ENCODE measurements around the gene ECI1. TPM values are rescaled to one million over a fixed set of nuclear protein-coding genes. Genes with fewer than 3 reads are reported as not detected.
"Not testable (repeated sequence)": the region's sequence is repeated elsewhere in the genome, so short reads cannot be mapped to it uniquely, and the experiment has no call there.

The ECI1 gene
- total RNA-seq, 1 experiment from 2014 or later: 165 TPM

GRCh38 chr16:2267505-2267912 lies 16.1 kb upstream of the ECI1 start:
- DNase-seq (ENCODE audit: low read depth); in situ Hi-C loops (cut with HindIII; ENCODE audit: low pct_unique_long_range_greater_than_20kb, low sequenced_read_pairs): not testable (repeated sequence)

- in situ Hi-C loops (cut with HindIII; ENCODE audit: low pct_unique_long_range_greater_than_20kb, low sequenced_read_pairs): not testable (repeated sequence)
These were observed 15.5 kb upstream of the ECI1 start for GRCh38 chr16:2266887-2267286.

GRCh38 chr16:2263026-2263425 lies 11.6 kb upstream of the ECI1 start:
- in situ Hi-C loops (cut with HindIII; ENCODE audit: low pct_unique_long_range_greater_than_20kb, low sequenced_read_pairs): not testable (repeated sequence)

More at GRCh38 chr16:2266887-2267286, 15.5 kb upstream of the ECI1 start:
- DNase-seq (ENCODE audit: low read depth): not testable (repeated sequence)

GRCh38 chr16:2260250-2260649 lies 8.9 kb upstream of the ECI1 start:
- in situ Hi-C loops (cut with HindIII; ENCODE audit: low pct_unique_long_range_greater_than_20kb, low sequenced_read_pairs): no loop called here
- no peak for DNase-seq (ENCODE audit: low read depth)

More at GRCh38 chr16:2263026-2263425, 11.6 kb upstream of the ECI1 start:
- DNase-seq (ENCODE audit: low read depth): not testable (repeated sequence)

GRCh38 chr16:2258530-2258929 lies 7.1 kb upstream of the ECI1 start:
- DNase-seq (ENCODE audit: low read depth); in situ Hi-C loops (cut with HindIII; ENCODE audit: low pct_unique_long_range_greater_than_20kb, low sequenced_read_pairs): not testable (repeated sequence)

GRCh38 chr16:2257726-2258125 lies 6.3 kb upstream of the ECI1 start:
- no peak for DNase-seq (ENCODE audit: low read depth)
- in situ Hi-C loops (cut with HindIII; ENCODE audit: low pct_unique_long_range_greater_than_20kb, low sequenced_read_pairs): no loop called here

- in situ Hi-C loops (cut with HindIII; ENCODE audit: low pct_unique_long_range_greater_than_20kb, low sequenced_read_pairs): no loop called here
These were observed 5.2 kb upstream of the ECI1 start for GRCh38 chr16:2256531-2257140.

GRCh38 chr16:2253293-2253692 lies 1.9 kb upstream of the ECI1 start:
- DNase-seq (ENCODE audit: low read depth): no peak
- in situ Hi-C loops (cut with HindIII; ENCODE audit: low pct_unique_long_range_greater_than_20kb, low sequenced_read_pairs): no loop called here

More at GRCh38 chr16:2256531-2257140, 5.2 kb upstream of the ECI1 start:
- no peak for DNase-seq (ENCODE audit: low read depth)

GRCh38 chr16:2252806-2253148 lies 1.4 kb upstream of the ECI1 start:
- DNase-seq (ENCODE audit: low read depth): no peak
- in situ Hi-C loops (cut with HindIII; ENCODE audit: low pct_unique_long_range_greater_than_20kb, low sequenced_read_pairs): no loop called here

GRCh38 chr16:2250652-2251295 lies 613 bp downstream of the ECI1 start:
- in situ Hi-C loops (cut with HindIII; ENCODE audit: low pct_unique_long_range_greater_than_20kb, low sequenced_read_pairs): no loop called here
- DNase-seq (ENCODE audit: low read depth): peak; percentile 73

GRCh38 chr16:2246301-2246885 lies 5.0 kb downstream of the ECI1 start:
- DNase-seq (ENCODE audit: low read depth): no peak
- in situ Hi-C loops (cut with HindIII; ENCODE audit: low pct_unique_long_range_greater_than_20kb, low sequenced_read_pairs): no loop called here

GRCh38 chr16:2244926-2245795 lies 6.2 kb downstream of the ECI1 start:
- no peak for DNase-seq (ENCODE audit: low read depth)
- in situ Hi-C loops (cut with HindIII; ENCODE audit: low pct_unique_long_range_greater_than_20kb, low sequenced_read_pairs): no loop called here

GRCh38 chr16:2244301-2244700 lies 7.1 kb downstream of the ECI1 start:
- DNase-seq (ENCODE audit: low read depth): no peak
- in situ Hi-C loops (cut with HindIII; ENCODE audit: low pct_unique_long_range_greater_than_20kb, low sequenced_read_pairs): no loop called here

- in situ Hi-C loops (cut with HindIII; ENCODE audit: low pct_unique_long_range_greater_than_20kb, low sequenced_read_pairs): no loop called here
- no peak for DNase-seq (ENCODE audit: low read depth)
These were observed 7.6 kb downstream of the ECI1 start for GRCh38 chr16:2243781-2244180.

- DNase-seq (ENCODE audit: low read depth): no peak
These were observed 8.3 kb downstream of the ECI1 start for GRCh38 chr16:2243031-2243528.

GRCh38 chr16:2242598-2242997 lies 8.8 kb downstream of the ECI1 start:
- no peak for DNase-seq (ENCODE audit: low read depth)
- in situ Hi-C loops (cut with HindIII; ENCODE audit: low pct_unique_long_range_greater_than_20kb, low sequenced_read_pairs): no loop called here

More at GRCh38 chr16:2243031-2243528, 8.3 kb downstream of the ECI1 start:
- in situ Hi-C loops (cut with HindIII; ENCODE audit: low pct_unique_long_range_greater_than_20kb, low sequenced_read_pairs): no loop called here

GRCh38 chr16:2240331-2240730 lies 11.1 kb downstream of the ECI1 start:
- DNase-seq (ENCODE audit: low read depth): peak; percentile 46
- in situ Hi-C loops (cut with HindIII; ENCODE audit: low pct_unique_long_range_greater_than_20kb, low sequenced_read_pairs): not testable (repeated sequence)

GRCh38 chr16:2238838-2239675 lies 12.3 kb downstream of the ECI1 start:
- DNase-seq (ENCODE audit: low read depth): no peak
- in situ Hi-C loops (cut with HindIII; ENCODE audit: low pct_unique_long_range_greater_than_20kb, low sequenced_read_pairs): no loop called here

Data from Caki2 (cell line).